CD14-positive monocyte (primary cell): ENCODE measurements around the gene CSNK1D. TPM values are rescaled to one million over a fixed set of nuclear protein-coding genes. Genes with fewer than 3 reads are reported as not detected.

Source experiments
- DNase-seq, 3 donors: peaks; one replicate each; pipeline ENCODE4 v3.0.0-alpha.2; 2011 to 2022
- H2AFZ ChIP-seq: 2 replicates; pipeline ENCODE4 v1.6.0; 2012; ENCODE audit warnings: mild to moderate bottlenecking, low read depth, low read length, inconsistent platforms; ENCODE audit not compliant: insufficient read depth, poor library complexity, severe bottlenecking
- H3K27ac ChIP-seq, 2 donors: 1 replicate in 1 of 2; 2 replicates in 1 of 2; pipeline ENCODE4 v1.5.1; 2012 to 2013; ENCODE audit warnings: low read length in 2 of 2, control low read depth in 1 of 2, inconsistent platforms in 1 of 2, low read depth in 1 of 2, mild to moderate bottlenecking in 1 of 2
- H3K27me3 ChIP-seq, 2 donors: one replicate each; pipeline versions ENCODE4 v1.6.0 to v1.6.1; 2011 to 2013; ENCODE audit warnings: low read length in 2 of 2; ENCODE audit not compliant: control insufficient read depth in 2 of 2, insufficient read depth in 2 of 2
- H3K36me3 ChIP-seq, 2 donors: replicated peaks in 1 of 2; 1 replicate in 1 of 2; 2 replicates in 1 of 2; pipeline versions ENCODE4 v1.5.1 to v1.6.1; 2012 to 2013; ENCODE audit warnings: low read length in 2 of 2, control low read depth in 1 of 2, inconsistent platforms in 1 of 2, mild to moderate bottlenecking in 1 of 2; ENCODE audit not compliant: insufficient read depth in 2 of 2, control insufficient read depth in 1 of 2
- H3K4me1 ChIP-seq, 2 donors: 1 replicate in 1 of 2; 2 replicates in 1 of 2; pipeline versions ENCODE4 v1.5.1 to v1.6.1; 2012 to 2013; ENCODE audit warnings: low read length in 2 of 2, control low read depth in 1 of 2, inconsistent platforms in 1 of 2, mild to moderate bottlenecking in 1 of 2, moderate library complexity in 1 of 2; ENCODE audit not compliant: insufficient read depth in 2 of 2, control insufficient read depth in 1 of 2
- H3K4me2 ChIP-seq: replicated peaks from 2 replicates; pipeline ENCODE3; 2012; ENCODE audit warnings: low read length, moderate library complexity, mild to moderate bottlenecking; ENCODE audit not compliant: poor library complexity, severe bottlenecking; ENCODE audit errors: extremely low read depth
- H3K4me3 ChIP-seq, 3 experiments: fragments of 200-600 bp in 1 of 3; sonication (generic) in 1 of 3; replicated peaks in 1 of 3; 1 replicate in 2 of 3; 2 replicates in 1 of 3; pipeline ENCODE4 v1.5.1; 2011 to 2013; ENCODE audit warnings: low read length in 3 of 3, mild to moderate bottlenecking in 3 of 3, control low read depth in 2 of 3, low read depth in 2 of 3, inconsistent platforms in 1 of 3, moderate library complexity in 1 of 3
- H3K79me2 ChIP-seq: 2 replicates; pipeline ENCODE4 v1.6.0; 2012; ENCODE audit warnings: mild to moderate bottlenecking, control low read depth, inconsistent platforms, low read length, moderate library complexity; ENCODE audit not compliant: insufficient read depth
- H3K9ac ChIP-seq: 2 replicates; pipeline ENCODE4 v1.6.0; 2017; ENCODE audit warnings: low read length, mild to moderate bottlenecking; ENCODE audit not compliant: insufficient read depth, poor library complexity, severe bottlenecking
- H3K9me3 ChIP-seq, 2 donors: replicated peaks in 1 of 2; 1 replicate in 1 of 2; 2 replicates in 1 of 2; pipeline versions ENCODE4 v1.5.1 to v1.6.1; 2012 to 2013; ENCODE audit warnings: low read length in 2 of 2, control low read depth in 1 of 2; ENCODE audit not compliant: control insufficient read depth in 1 of 2, insufficient read depth in 1 of 2
- H4K20me1 ChIP-seq: 2 replicates; pipeline ENCODE4 v1.6.0; 2012; ENCODE audit warnings: mild to moderate bottlenecking, low read length, control low read depth, moderate library complexity; ENCODE audit not compliant: insufficient read depth
- H3K27ac Mint-ChIP-seq, 7 donors: one replicate each; pipeline ENCODE4 v1.8.0; 2020; ENCODE audit warnings: mild to moderate bottlenecking in 7 of 7, mixed read lengths in 7 of 7, moderate library complexity in 6 of 7, inconsistent platforms in 2 of 7
- H3K27me3 Mint-ChIP-seq, 3 donors: one replicate each; pipeline ENCODE4 v1.8.0; 2021 to 2022; ENCODE audit warnings: low read depth in 3 of 3, mild to moderate bottlenecking in 3 of 3, mixed read lengths in 3 of 3, moderate library complexity in 3 of 3, inconsistent platforms in 1 of 3
- H3K36me3 Mint-ChIP-seq, 2 donors: one replicate each; pipeline ENCODE4 v1.8.0; 2020; ENCODE audit warnings: mixed read lengths in 2 of 2, inconsistent platforms in 1 of 2, mild to moderate bottlenecking in 1 of 2
- H3K4me1 Mint-ChIP-seq: one replicate; pipeline ENCODE4 v1.8.0; 2020; ENCODE audit warnings: mild to moderate bottlenecking, mixed read lengths
- H3K4me3 Mint-ChIP-seq, 2 donors: one replicate each; pipeline ENCODE4 v1.8.0; 2020; ENCODE audit warnings: mild to moderate bottlenecking in 2 of 2, mixed read lengths in 2 of 2, moderate library complexity in 1 of 2
- H3K9me3 Mint-ChIP-seq, 7 donors: one replicate each; pipeline ENCODE4 v1.8.0; 2020 to 2022; ENCODE audit warnings: mixed read lengths in 7 of 7, mild to moderate bottlenecking in 6 of 7, moderate library complexity in 6 of 7, inconsistent platforms in 2 of 7
- WGBS: methylation state at CpG from one replicate; pipeline ENCODE4 v1.1.5; 2013; ENCODE audit warnings: missing lambda C conversion rate; ENCODE audit not compliant: insufficient coverage; 5-methylcytosine and 5-hydroxymethylcytosine counted together
- intact Hi-C, 2 donors: fragments of 100-400 bp; cut with micrococcal nuclease; formaldehyde crosslinking; loops; one replicate each; pipeline versions ENCODE4 v1.15.0 to v1.15.1; 2023
- polyA plus RNA-seq, 3 donors: library from polyadenylated mRNA; depleted of rRNA in 1 of 3; unstranded in 2 of 3; stranded (reverse) in 1 of 3; fragments of 300-500 nt in 2 of 3; fragments of >200 nt in 1 of 3; fragmentation: Illumina TruSeq in 2 of 3; gene quantifications; 1 replicate in 2 of 3; 2 replicates in 1 of 3; pipeline ENCODE4 v1.2.3, GENCODE V29; 2012 to 2021
- TF ChIP-seq, protein P1 (sequence below): fragments of 200-600 bp; IDR thresholded peaks from one replicate; pipeline ENCODE4 v1.8.0; 2022; ENCODE audit warnings: antibody characterized with exemption, mild to moderate bottlenecking

CSNK1D gene
- polyA plus RNA-seq, 3 donors, result 47.0 to 299 (median 60.9) TPM

DNA sequence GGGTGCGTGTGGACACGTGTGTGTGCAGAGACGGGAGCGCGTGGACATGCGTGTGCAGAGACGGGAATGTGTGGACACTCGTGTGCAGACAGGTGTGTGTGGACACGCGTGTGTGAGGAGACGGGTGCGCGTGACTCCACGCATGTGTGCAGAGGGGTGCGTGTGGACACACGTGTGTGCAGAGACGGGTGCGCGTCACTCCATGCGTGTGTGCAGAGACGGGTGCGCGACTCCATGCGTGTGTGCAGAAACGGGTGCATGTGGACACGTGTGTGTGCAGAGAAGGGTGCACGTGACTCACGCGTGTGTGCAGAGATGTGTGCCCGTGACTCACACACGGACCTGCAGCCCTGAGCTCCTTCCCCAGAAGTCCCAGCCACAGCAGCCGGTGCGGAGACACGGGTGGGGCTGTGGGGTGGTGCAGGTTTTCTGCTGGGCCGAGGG, 46.1 kb upstream of the CSNK1D start:
- no peak overlapping the region for H3K4me3 Mint-ChIP-seq
- peaks cover 20% of the 10 kb centered on the region for H3K4me1 Mint-ChIP-seq
- Histone ChIP-seq H3K4me2 (no peak overlapping the region), H3K9me3 (peaks cover 0 to 15% of the 10 kb centered on the region in 2 donors), H3K79me2 (no peaks in the 10 kb centered on the region), H4K20me1 (peaks cover 71% of the 10 kb centered on the region), H3K27me3 (peaks cover 0 to 20% of the 10 kb centered on the region in 2 donors), H3K9ac (no peak overlapping the region), H3K4me1 (peaks cover 18 to 26% of the 10 kb centered on the region in 2 donors), H2AFZ (no peak overlapping the region), H3K36me3 (peaks cover 2 to 9% of the 10 kb centered on the region in 2 donors), H3K27ac (no peak overlapping the region), H3K4me3 (no peak overlapping the region)
- H3K27ac Mint-ChIP-seq, result no peak overlapping the region
- no peak for DNase-seq
- intact Hi-C loops, result loop anchor here (2.0 to 10.0 kb wide), 4 partner anchors 75 to 295 kb away; partner anchors contain the start of genes CENPX (in 1 of the 2) and LRRC45 (in 1 of the 2)
- peaks cover 17 to 24% of the 10 kb centered on the region in 2 donors for H3K36me3 Mint-ChIP-seq
- peaks cover 0 to 5% (median 3%) of the 10 kb centered on the region in 7 donors for H3K9me3 Mint-ChIP-seq
- peaks cover 16 to 44% (median 26%) of the 10 kb centered on the region in 3 donors for H3K27me3 Mint-ChIP-seq
- TF ChIP-seq, protein P1, sequence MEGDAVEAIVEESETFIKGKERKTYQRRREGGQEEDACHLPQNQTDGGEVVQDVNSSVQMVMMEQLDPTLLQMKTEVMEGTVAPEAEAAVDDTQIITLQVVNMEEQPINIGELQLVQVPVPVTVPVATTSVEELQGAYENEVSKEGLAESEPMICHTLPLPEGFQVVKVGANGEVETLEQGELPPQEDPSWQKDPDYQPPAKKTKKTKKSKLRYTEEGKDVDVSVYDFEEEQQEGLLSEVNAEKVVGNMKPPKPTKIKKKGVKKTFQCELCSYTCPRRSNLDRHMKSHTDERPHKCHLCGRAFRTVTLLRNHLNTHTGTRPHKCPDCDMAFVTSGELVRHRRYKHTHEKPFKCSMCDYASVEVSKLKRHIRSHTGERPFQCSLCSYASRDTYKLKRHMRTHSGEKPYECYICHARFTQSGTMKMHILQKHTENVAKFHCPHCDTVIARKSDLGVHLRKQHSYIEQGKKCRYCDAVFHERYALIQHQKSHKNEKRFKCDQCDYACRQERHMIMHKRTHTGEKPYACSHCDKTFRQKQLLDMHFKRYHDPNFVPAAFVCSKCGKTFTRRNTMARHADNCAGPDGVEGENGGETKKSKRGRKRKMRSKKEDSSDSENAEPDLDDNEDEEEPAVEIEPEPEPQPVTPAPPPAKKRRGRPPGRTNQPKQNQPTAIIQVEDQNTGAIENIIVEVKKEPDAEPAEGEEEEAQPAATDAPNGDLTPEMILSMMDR, result no peak
- WGBS, result 98% methylated on average over 29 of the region's 35 CpGs

DNA sequence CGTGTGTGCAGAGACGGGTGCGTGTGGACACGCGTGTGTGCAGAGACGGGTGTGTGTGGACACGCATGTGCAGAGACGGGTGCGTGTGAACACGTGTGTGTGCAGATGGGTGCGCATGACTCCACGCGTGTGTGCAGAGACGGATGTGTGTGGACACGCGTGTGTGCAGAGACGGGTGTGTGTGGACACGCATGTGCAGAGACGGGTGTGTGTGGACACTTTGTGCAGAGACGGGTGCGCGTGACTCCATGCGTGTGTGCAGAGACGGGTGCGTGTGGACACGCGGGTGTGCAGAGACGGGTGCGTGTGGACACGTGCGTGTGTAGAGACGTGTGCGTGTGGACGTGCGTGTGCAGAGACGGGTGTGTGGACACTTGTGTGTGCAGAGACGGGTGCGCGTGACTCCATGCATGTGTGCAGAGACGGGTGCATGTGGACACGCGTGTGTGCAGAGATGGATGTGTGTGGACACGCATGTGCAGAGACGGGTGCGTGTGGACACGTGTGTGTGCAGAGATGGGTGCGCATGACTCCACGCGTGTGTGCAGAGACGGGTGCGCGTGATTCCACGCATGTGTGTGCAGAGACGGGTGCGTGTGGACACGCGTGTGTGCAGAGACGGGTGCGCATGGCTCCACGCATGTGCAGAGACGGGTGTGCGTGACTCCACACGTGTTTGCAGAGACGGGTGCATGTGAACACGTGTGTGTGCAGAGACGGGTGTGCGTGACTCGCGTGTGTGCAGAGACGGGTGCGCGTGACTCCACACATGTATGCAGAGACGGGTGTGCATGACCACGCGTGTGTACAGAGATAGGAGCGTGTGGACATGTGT, 45.5 kb upstream of the CSNK1D start:
- TF ChIP-seq, protein P1, result no peak
- Histone ChIP-seq H3K4me1 (peaks cover 23 to 33% of the 10 kb centered on the region in 2 donors), H3K36me3 (peaks cover 0 to 7% of the 10 kb centered on the region in 2 donors), H2AFZ (no peak overlapping the region), H3K79me2 (no peaks in the 10 kb centered on the region), H3K9ac (no peak overlapping the region), H3K27me3 (peaks cover 0 to 20% of the 10 kb centered on the region in 2 donors), H3K4me2 (no peak overlapping the region), H3K4me3 (no peak overlapping the region), H3K9me3 (peaks cover 0 to 15% of the 10 kb centered on the region in 2 donors), H4K20me1 (peaks cover 65% of the 10 kb centered on the region), H3K27ac (no peak overlapping the region)
- Mint-ChIP-seq H3K4me3 (no peak overlapping the region), H3K9me3 (peaks cover 0 to 5% (median 3%) of the 10 kb centered on the region in 7 donors), H3K36me3 (peaks cover 14 to 19% of the 10 kb centered on the region in 2 donors), H3K4me1 (peaks cover 26% of the 10 kb centered on the region), H3K27ac (no peak overlapping the region), H3K27me3 (peaks cover 18 to 50% (median 29%) of the 10 kb centered on the region in 3 donors)
- DNase-seq, result no peak
- intact Hi-C loops, result no loop called here
- 97% methylated on average over 74 of the region's 76 CpGs for WGBS
